Measurements from ENCODE around the gene PACSIN2. TPM values are rescaled to one million over a fixed set of nuclear protein-coding genes. Genes with fewer than 3 reads are reported as not detected.

PACSIN2 gene
- total RNA-seq, 2 donors from 2014 or later, result 71.8 to 85.6 TPM

GRCh38 chr22:42994917-42995562, 19.9 kb downstream of the PACSIN2 start:
- intact Hi-C loops (cut with DNase I), result loop anchor here in 1 of 2 donors (10.0 kb wide), 1 partner anchor 60 kb away; no protein-coding TSS in a partner anchor

GRCh38 chr22:42994276-42994916, 20.6 kb downstream of the PACSIN2 start:
- intact Hi-C loops (cut with DNase I), result loop anchor here in 1 of 2 donors (10.0 kb wide), 1 partner anchor 60 kb away; no protein-coding TSS in a partner anchor
- no peak for DNase-seq (ENCODE audit: low spot score)

More at GRCh38 chr22:42994917-42995562, 19.9 kb downstream of the PACSIN2 start:
- DNase-seq (ENCODE audit: low spot score), result no peak

GRCh38 chr22:42993651-42994275, 21.2 kb downstream of the PACSIN2 start:
- intact Hi-C loops (cut with DNase I), result loop anchor here in 1 of 2 donors (10.0 kb wide), 1 partner anchor 59 kb away; no protein-coding TSS in a partner anchor
- no peak for DNase-seq (ENCODE audit: low spot score)

- intact Hi-C loops (cut with DNase I), result loop anchor here in 1 of 2 donors (10.0 kb wide), 1 partner anchor 58 kb away; no protein-coding TSS in a partner anchor
- DNase-seq (ENCODE audit: low spot score), result no peak
Observed at GRCh38 chr22:42992886-42993479, 22.0 kb downstream of the PACSIN2 start.

- no peak for DNase-seq (ENCODE audit: low spot score)
- intact Hi-C loops (cut with DNase I), result loop anchor here in 1 of 2 donors (10.0 kb wide), 1 partner anchor 57 kb away; no protein-coding TSS in a partner anchor
Observed at GRCh38 chr22:42992092-42992491, 22.9 kb downstream of the PACSIN2 start.

GRCh38 chr22:42991010-42991651, 23.8 kb downstream of the PACSIN2 start:
- DNase-seq (ENCODE audit: low spot score), result no peak

GRCh38 chr22:42990131-42990838, 24.7 kb downstream of the PACSIN2 start:
- intact Hi-C loops (cut with DNase I), result loop anchor here in 1 of 2 donors (10.0 kb wide), 1 partner anchor 55 kb away; no protein-coding TSS in a partner anchor
- no peak for DNase-seq (ENCODE audit: low spot score)

More at GRCh38 chr22:42991010-42991651, 23.8 kb downstream of the PACSIN2 start:
- intact Hi-C loops (cut with DNase I), result loop anchor here in 1 of 2 donors (10.0 kb wide), 1 partner anchor 56 kb away; no protein-coding TSS in a partner anchor

GRCh38 chr22:42986115-42986514, 28.8 kb downstream of the PACSIN2 start:
- DNase-seq (ENCODE audit: low spot score), result no peak
- intact Hi-C loops (cut with DNase I), result no loop called here

GRCh38 chr22:42985531-42985905, 29.4 kb downstream of the PACSIN2 start:
- intact Hi-C loops (cut with DNase I), result no loop called here
- DNase-seq (ENCODE audit: low spot score), result no peak

GRCh38 chr22:42984814-42985530, 30.0 kb downstream of the PACSIN2 start:
- intact Hi-C loops (cut with DNase I), result no loop called here
- no peak for DNase-seq (ENCODE audit: low spot score)

- no peak for DNase-seq (ENCODE audit: low spot score)
- intact Hi-C loops (cut with DNase I), result no loop called here
Observed at GRCh38 chr22:42984397-42984796, 30.6 kb downstream of the PACSIN2 start.

GRCh38 chr22:42983470-42983869, 31.5 kb downstream of the PACSIN2 start:
- intact Hi-C loops (cut with DNase I), result no loop called here
- DNase-seq (ENCODE audit: low spot score), result no peak

- intact Hi-C loops (cut with DNase I), result no loop called here
- DNase-seq (ENCODE audit: low spot score), result no peak
Observed at GRCh38 chr22:42979606-42980005, 35.3 kb downstream of the PACSIN2 start.

- intact Hi-C loops (cut with DNase I), result no loop called here
- no peak for DNase-seq (ENCODE audit: low spot score)
Observed at GRCh38 chr22:42978453-42979103, 36.4 kb downstream of the PACSIN2 start.

- intact Hi-C loops (cut with DNase I), result no loop called here
- no peak for DNase-seq (ENCODE audit: low spot score)
Observed at GRCh38 chr22:42977569-42977968, 37.4 kb downstream of the PACSIN2 start.

GRCh38 chr22:42976217-42976933, 38.6 kb downstream of the PACSIN2 start:
- DNase-seq (ENCODE audit: low spot score), result no peak
- intact Hi-C loops (cut with DNase I), result no loop called here

GRCh38 chr22:42974223-42974622, 40.7 kb downstream of the PACSIN2 start:
- no peak for DNase-seq (ENCODE audit: low spot score)
- intact Hi-C loops (cut with DNase I), result no loop called here

Measured in posterior vena cava (tissue), 2 donors.